ENCODE results near the gene JAKMIP1.

DNA sequence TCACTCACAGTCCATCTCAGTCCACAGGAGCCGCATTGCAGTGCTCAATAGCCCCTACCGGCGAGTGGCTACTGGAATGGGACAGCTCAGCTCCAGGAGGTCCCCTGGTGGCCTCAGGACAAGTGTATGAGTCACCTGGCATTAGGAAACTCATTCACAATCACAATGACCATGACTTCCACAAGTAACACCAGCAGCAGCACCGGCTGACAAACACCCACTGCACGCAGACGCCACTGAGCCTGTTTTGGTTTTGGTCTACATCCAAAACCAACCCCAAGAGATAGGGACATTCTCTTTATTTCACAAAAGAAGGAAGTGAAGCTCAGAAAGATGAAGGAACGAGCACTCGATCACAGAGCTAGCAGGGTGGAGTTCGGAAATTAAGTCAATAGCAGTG lies 8.1 kb downstream of the JAKMIP1 start:
- TF ChIP-seq, protein P1, sequence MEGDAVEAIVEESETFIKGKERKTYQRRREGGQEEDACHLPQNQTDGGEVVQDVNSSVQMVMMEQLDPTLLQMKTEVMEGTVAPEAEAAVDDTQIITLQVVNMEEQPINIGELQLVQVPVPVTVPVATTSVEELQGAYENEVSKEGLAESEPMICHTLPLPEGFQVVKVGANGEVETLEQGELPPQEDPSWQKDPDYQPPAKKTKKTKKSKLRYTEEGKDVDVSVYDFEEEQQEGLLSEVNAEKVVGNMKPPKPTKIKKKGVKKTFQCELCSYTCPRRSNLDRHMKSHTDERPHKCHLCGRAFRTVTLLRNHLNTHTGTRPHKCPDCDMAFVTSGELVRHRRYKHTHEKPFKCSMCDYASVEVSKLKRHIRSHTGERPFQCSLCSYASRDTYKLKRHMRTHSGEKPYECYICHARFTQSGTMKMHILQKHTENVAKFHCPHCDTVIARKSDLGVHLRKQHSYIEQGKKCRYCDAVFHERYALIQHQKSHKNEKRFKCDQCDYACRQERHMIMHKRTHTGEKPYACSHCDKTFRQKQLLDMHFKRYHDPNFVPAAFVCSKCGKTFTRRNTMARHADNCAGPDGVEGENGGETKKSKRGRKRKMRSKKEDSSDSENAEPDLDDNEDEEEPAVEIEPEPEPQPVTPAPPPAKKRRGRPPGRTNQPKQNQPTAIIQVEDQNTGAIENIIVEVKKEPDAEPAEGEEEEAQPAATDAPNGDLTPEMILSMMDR (conservative IDR thresholded peaks at IDR 0.05; ENCODE audit: low read length), result no peak
- TF ChIP-seq EZH2phosphoT487 (IDR thresholded peaks at IDR 0.05; ENCODE audit: borderline replicate concordance), result no peak

Measured in Loucy (cell line).